GM23338 (cell line): Measurements from ENCODE around the gene DMD. TPM values are rescaled to one million over a fixed set of nuclear protein-coding genes. Genes with fewer than 3 reads are reported as not detected.

Experiments used
- CREB1 ChIP-seq: fragments of 250-450 bp; sonication (Bioruptor Pico); IDR thresholded peaks from 2 replicates; pipeline ENCODE4 v1.5.0; 2020; ENCODE audit warnings: low read depth, mild to moderate bottlenecking, moderate library complexity
- EZH2 ChIP-seq: fragments of 200-600 bp; sonication (generic); IDR thresholded peaks from one replicate; pipeline ENCODE4 v1.8.0; 2017; ENCODE audit warnings: antibody characterized with exemption, mild to moderate bottlenecking, low read depth; ENCODE audit not compliant: unreplicated experiment
- EZH2phosphoT487 ChIP-seq: fragments of 200-600 bp; sonication (generic); IDR thresholded peaks from one replicate; pipeline ENCODE4 v1.8.1; 2018; ENCODE audit warnings: antibody characterized with exemption; ENCODE audit not compliant: unreplicated experiment
- NANOG ChIP-seq: IDR thresholded peaks from 2 replicates; pipeline ENCODE4 v1.6.1; 2016; ENCODE audit warnings: antibody characterized with exemption, borderline replicate concordance
- POLR2AphosphoS5 ChIP-seq: IDR thresholded peaks from 2 replicates; pipeline ENCODE4 v1.6.1; 2016; ENCODE audit warnings: antibody characterized with exemption, low read depth
- ZNF114 ChIP-seq: fragments of 250-450 bp; sonication (Bioruptor Pico); IDR thresholded peaks from 2 replicates; pipeline ENCODE4 v1.5.0; 2020; ENCODE audit warnings: mild to moderate bottlenecking, moderate library complexity
- ZNF331 ChIP-seq: fragments of 250-450 bp; sonication (Bioruptor Pico); IDR thresholded peaks from 2 replicates; pipeline ENCODE4 v1.5.0; 2020; ENCODE audit warnings: low read depth, mild to moderate bottlenecking, moderate library complexity
- polyA plus RNA-seq: library from polyadenylated mRNA; unstranded; fragments of >200 nt; fragmentation: Nextera tagmentation; extraction: Ambion mirVana; gene quantifications from 2 replicates; pipeline ENCODE4 v1.2.1, GENCODE V29; 2016
- total RNA-seq: library from RNA; depleted of rRNA; stranded (reverse); fragments of >200 nt; shearing (Covaris generic); gene quantifications from 2 replicates; pipeline ENCODE4 v1.2.3, GENCODE V29; 2014
- TF ChIP-seq, protein P1 (sequence below): fragments of 250-450 bp; sonication (Bioruptor Pico); IDR thresholded peaks from 2 replicates; pipeline ENCODE4 v1.5.0; 2020; ENCODE audit warnings: mild to moderate bottlenecking, moderate library complexity
- TF ChIP-seq, protein P2 (sequence below), 2 experiments: fragments of 200-600 bp in 1 of 2; sonication (generic) in 1 of 2; conservative IDR thresholded peaks; 2 replicates each; pipeline versions ENCODE4 v1.5.1 to v1.6.1; 2016 to 2017; ENCODE audit warnings: antibody characterized with exemption in 2 of 2, low read depth in 2 of 2, mild to moderate bottlenecking in 2 of 2, moderate library complexity in 1 of 2
- TF ChIP-seq, protein P3 (sequence below): IDR thresholded peaks from 2 replicates; pipeline ENCODE4 v1.6.1; 2016; ENCODE audit warnings: antibody characterized with exemption

Gene DMD
- total and polyA plus RNA-seq, 2 experiments from 2014 or later: 4.5 to 7.6 TPM

DNA sequence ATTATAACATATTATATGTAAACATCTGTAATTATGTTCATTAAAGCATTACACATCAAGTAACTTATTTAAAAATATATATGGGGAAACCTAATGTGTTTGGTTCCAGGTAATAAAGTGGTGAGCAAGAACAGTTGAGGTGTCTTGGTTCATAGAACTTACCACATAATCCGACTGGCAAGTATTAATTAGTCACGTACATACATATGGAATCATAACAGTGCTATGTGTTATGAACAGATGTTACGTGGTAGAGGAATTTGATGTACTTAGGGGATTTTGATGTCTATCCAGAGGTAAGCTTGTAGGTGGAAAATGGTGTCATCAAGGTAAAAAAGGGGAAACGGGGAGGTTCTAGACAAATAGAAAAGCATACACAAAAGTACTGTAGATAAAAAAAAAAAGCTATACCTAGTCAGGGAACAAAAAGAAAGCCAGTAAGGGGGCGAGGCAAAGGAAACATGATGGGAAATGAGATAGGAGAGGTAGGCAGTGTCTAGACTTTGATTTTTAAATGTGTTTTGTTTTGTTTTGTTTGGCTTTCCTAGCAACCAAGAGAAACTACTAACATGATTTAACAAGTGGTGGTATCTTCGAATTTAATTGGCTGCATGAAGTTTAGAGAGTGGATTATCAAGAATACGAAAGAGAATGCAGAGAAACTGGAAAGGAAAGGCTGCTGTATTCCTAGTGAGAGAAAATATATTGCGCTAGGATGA, 12.6 kb downstream of the DMD start (continued):
- TF ChIP-seq, protein P1, sequence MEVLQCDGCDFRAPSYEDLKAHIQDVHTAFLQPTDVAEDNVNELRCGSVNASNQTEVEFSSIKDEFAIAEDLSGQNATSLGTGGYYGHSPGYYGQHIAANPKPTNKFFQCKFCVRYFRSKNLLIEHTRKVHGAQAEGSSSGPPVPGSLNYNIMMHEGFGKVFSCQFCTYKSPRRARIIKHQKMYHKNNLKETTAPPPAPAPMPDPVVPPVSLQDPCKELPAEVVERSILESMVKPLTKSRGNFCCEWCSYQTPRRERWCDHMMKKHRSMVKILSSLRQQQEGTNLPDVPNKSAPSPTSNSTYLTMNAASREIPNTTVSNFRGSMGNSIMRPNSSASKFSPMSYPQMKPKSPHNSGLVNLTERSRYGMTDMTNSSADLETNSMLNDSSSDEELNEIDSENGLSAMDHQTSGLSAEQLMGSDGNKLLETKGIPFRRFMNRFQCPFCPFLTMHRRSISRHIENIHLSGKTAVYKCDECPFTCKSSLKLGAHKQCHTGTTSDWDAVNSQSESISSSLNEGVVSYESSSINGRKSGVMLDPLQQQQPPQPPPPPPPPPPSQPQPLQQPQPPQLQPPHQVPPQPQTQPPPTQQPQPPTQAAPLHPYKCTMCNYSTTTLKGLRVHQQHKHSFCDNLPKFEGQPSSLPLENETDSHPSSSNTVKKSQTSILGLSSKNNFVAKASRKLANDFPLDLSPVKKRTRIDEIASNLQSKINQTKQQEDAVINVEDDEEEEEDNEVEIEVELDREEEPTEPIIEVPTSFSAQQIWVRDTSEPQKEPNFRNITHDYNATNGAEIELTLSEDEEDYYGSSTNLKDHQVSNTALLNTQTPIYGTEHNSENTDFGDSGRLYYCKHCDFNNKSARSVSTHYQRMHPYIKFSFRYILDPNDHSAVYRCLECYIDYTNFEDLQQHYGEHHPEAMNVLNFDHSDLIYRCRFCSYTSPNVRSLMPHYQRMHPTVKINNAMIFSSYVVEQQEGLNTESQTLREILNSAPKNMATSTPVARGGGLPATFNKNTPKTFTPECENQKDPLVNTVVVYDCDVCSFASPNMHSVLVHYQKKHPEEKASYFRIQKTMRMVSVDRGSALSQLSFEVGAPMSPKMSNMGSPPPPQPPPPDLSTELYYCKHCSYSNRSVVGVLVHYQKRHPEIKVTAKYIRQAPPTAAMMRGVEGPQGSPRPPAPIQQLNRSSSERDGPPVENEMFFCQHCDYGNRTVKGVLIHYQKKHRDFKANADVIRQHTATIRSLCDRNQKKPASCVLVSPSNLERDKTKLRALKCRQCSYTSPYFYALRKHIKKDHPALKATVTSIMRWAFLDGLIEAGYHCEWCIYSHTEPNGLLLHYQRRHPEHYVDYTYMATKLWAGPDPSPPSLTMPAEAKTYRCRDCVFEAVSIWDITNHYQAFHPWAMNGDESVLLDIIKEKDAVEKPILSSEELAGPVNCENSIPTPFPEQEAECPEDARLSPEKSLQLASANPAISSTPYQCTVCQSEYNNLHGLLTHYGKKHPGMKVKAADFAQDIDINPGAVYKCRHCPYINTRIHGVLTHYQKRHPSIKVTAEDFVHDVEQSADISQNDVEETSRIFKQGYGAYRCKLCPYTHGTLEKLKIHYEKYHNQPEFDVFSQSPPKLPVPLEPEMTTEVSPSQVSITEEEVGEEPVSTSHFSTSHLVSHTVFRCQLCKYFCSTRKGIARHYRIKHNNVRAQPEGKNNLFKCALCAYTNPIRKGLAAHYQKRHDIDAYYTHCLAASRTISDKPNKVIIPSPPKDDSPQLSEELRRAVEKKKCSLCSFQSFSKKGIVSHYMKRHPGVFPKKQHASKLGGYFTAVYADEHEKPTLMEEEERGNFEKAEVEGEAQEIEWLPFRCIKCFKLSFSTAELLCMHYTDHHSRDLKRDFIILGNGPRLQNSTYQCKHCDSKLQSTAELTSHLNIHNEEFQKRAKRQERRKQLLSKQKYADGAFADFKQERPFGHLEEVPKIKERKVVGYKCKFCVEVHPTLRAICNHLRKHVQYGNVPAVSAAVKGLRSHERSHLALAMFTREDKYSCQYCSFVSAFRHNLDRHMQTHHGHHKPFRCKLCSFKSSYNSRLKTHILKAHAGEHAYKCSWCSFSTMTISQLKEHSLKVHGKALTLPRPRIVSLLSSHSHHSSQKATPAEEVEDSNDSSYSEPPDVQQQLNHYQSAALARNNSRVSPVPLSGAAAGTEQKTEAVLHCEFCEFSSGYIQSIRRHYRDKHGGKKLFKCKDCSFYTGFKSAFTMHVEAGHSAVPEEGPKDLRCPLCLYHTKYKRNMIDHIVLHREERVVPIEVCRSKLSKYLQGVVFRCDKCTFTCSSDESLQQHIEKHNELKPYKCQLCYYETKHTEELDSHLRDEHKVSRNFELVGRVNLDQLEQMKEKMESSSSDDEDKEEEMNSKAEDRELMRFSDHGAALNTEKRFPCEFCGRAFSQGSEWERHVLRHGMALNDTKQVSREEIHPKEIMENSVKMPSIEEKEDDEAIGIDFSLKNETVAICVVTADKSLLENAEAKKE (CRISPR knock-in tag): no peak
- TF ChIP-seq, protein P2, sequence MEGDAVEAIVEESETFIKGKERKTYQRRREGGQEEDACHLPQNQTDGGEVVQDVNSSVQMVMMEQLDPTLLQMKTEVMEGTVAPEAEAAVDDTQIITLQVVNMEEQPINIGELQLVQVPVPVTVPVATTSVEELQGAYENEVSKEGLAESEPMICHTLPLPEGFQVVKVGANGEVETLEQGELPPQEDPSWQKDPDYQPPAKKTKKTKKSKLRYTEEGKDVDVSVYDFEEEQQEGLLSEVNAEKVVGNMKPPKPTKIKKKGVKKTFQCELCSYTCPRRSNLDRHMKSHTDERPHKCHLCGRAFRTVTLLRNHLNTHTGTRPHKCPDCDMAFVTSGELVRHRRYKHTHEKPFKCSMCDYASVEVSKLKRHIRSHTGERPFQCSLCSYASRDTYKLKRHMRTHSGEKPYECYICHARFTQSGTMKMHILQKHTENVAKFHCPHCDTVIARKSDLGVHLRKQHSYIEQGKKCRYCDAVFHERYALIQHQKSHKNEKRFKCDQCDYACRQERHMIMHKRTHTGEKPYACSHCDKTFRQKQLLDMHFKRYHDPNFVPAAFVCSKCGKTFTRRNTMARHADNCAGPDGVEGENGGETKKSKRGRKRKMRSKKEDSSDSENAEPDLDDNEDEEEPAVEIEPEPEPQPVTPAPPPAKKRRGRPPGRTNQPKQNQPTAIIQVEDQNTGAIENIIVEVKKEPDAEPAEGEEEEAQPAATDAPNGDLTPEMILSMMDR (conservative IDR thresholded peaks at IDR 0.05; ENCODE audit: low read depth in 2 of 2): no peak
- TF ChIP-seq, protein P3, sequence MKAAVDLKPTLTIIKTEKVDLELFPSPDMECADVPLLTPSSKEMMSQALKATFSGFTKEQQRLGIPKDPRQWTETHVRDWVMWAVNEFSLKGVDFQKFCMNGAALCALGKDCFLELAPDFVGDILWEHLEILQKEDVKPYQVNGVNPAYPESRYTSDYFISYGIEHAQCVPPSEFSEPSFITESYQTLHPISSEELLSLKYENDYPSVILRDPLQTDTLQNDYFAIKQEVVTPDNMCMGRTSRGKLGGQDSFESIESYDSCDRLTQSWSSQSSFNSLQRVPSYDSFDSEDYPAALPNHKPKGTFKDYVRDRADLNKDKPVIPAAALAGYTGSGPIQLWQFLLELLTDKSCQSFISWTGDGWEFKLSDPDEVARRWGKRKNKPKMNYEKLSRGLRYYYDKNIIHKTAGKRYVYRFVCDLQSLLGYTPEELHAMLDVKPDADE: no peak
- TF ChIP-seq CREB1: no peak
- TF ChIP-seq EZH2phosphoT487: no peak
- no peak for TF ChIP-seq EZH2
- no peak for TF ChIP-seq ZNF114 (CRISPR knock-in tag)
- TF ChIP-seq NANOG: no peak
- TF ChIP-seq POLR2AphosphoS5: no peak
- no peak for TF ChIP-seq ZNF331
